ENCODE results near the gene RAPSN.

DNA sequence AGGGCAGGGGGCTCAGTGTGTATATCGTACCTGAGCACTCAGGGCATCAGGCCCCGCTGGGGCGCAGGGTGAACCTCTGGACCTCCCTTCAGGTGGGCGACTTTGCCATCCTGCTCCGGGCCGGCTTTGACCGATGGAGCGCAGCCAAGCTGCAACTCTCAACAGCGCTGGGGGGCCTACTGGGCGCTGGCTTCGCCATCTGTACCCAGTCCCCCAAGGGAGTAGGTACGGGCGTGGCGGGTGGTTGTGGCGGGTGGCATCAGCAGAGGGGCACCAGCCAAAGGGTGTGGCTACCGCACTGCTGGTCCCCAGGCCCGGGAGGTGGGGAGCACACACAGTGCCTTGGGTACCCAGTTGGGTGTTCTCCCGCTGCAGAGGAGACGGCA lies 34.3 kb downstream of the RAPSN start:
- TF ChIP-seq POLR2A (IDR thresholded peaks at IDR 0.05) = no peak
- TF ChIP-seq, protein P1, sequence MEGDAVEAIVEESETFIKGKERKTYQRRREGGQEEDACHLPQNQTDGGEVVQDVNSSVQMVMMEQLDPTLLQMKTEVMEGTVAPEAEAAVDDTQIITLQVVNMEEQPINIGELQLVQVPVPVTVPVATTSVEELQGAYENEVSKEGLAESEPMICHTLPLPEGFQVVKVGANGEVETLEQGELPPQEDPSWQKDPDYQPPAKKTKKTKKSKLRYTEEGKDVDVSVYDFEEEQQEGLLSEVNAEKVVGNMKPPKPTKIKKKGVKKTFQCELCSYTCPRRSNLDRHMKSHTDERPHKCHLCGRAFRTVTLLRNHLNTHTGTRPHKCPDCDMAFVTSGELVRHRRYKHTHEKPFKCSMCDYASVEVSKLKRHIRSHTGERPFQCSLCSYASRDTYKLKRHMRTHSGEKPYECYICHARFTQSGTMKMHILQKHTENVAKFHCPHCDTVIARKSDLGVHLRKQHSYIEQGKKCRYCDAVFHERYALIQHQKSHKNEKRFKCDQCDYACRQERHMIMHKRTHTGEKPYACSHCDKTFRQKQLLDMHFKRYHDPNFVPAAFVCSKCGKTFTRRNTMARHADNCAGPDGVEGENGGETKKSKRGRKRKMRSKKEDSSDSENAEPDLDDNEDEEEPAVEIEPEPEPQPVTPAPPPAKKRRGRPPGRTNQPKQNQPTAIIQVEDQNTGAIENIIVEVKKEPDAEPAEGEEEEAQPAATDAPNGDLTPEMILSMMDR (IDR thresholded peaks at IDR 0.05) = no peak

Data from right lobe of liver (tissue), 4 donors.